ENCODE measurements around the gene ANKFY1. TPM values are rescaled to one million over a fixed set of nuclear protein-coding genes. Genes with fewer than 3 reads are reported as not detected.
A peak's percentile ranks its signal among the peaks of the same experiment; 100 is the strongest.

The ANKFY1 gene
- total RNA-seq, 2 donors from 2014 or later: 17.9 to 40.5 TPM

DNA sequence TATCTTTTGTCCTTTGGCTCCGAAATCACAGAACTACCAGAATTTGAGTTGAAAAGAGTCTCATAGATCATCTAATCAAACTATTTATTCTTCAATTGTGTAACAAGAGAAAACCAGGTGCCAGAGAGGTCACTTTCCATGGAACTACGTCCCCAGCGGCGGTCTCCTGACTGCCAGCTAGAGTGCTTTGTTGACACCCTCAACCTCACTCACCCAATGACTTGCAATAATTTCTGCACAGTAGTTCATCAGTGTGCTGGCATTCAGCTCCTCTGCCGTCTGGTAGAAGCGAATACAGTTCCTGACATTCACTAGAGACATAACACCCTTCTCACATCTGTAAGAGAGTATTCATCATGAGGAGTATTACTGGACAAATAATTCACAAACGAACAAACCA is 54.2 kb downstream of the ANKFY1 start:
- TF ChIP-seq POLR2A (IDR thresholded peaks at IDR 0.05): no peak
- TF ChIP-seq, protein P1, sequence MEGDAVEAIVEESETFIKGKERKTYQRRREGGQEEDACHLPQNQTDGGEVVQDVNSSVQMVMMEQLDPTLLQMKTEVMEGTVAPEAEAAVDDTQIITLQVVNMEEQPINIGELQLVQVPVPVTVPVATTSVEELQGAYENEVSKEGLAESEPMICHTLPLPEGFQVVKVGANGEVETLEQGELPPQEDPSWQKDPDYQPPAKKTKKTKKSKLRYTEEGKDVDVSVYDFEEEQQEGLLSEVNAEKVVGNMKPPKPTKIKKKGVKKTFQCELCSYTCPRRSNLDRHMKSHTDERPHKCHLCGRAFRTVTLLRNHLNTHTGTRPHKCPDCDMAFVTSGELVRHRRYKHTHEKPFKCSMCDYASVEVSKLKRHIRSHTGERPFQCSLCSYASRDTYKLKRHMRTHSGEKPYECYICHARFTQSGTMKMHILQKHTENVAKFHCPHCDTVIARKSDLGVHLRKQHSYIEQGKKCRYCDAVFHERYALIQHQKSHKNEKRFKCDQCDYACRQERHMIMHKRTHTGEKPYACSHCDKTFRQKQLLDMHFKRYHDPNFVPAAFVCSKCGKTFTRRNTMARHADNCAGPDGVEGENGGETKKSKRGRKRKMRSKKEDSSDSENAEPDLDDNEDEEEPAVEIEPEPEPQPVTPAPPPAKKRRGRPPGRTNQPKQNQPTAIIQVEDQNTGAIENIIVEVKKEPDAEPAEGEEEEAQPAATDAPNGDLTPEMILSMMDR (IDR thresholded peaks at IDR 0.05): no peak
- intact Hi-C loops (cut with DNase I): loop anchor here (10.0 kb wide), 1 partner anchor 95 kb away; no protein-coding TSS in a partner anchor
- H3K4me1 ChIP-seq: no peaks in the 10 kb centered on the region
- no peak overlapping the region for H3K4me3 ChIP-seq
- H3K9me3 ChIP-seq: no peaks in the 10 kb centered on the region
- H3K27me3 ChIP-seq: no peaks in the 10 kb centered on the region
- DNase-seq (no peak), ATAC-seq (no peak)
- no peak overlapping the region for H3K27ac ChIP-seq
- WGBS, 2 donors: 88 to 91% methylated on average over 7 of the region's 7 CpGs
- peaks cover 0 to 7% of the 10 kb centered on the region in 2 donors for H3K36me3 ChIP-seq (replicated peaks in 1 of 2; ENCODE audit: insufficient read depth in 1 of 2, low read depth in 2 of 2)

GRCh38 chr17:4208238-4208637 is 55.5 kb downstream of the ANKFY1 start:
- intact Hi-C loops (cut with DNase I): no loop called here
- no peak overlapping the region for H3K4me3 ChIP-seq
- no peak for ATAC-seq
- no peak for DNase-seq
- TF ChIP-seq, protein P1 (IDR thresholded peaks at IDR 0.05): no peak
- no peak for TF ChIP-seq POLR2A (IDR thresholded peaks at IDR 0.05)
- no peaks in the 10 kb centered on the region for H3K9me3 ChIP-seq
- no peaks in the 10 kb centered on the region for H3K27me3 ChIP-seq
- H3K27ac ChIP-seq: no peak overlapping the region
- no peaks in the 10 kb centered on the region for H3K4me1 ChIP-seq
- peaks cover 0 to 7% of the 10 kb centered on the region in 2 donors for H3K36me3 ChIP-seq (replicated peaks in 1 of 2; ENCODE audit: insufficient read depth in 1 of 2, low read depth in 2 of 2)
- WGBS, 2 donors: 63 to 70% methylated on average over 4 of the region's 4 CpGs

- intact Hi-C loops (cut with DNase I): no loop called here
- TF ChIP-seq, protein P1 (IDR thresholded peaks at IDR 0.05): no peak
- TF ChIP-seq POLR2A (IDR thresholded peaks at IDR 0.05): no peak
- Histone ChIP-seq H3K9me3 (no peaks in the 10 kb centered on the region), H3K4me3 (no peak overlapping the region), H3K27ac (no peak overlapping the region), H3K36me3 (replicated peaks in 1 of 2; ENCODE audit: insufficient read depth in 1 of 2, low read depth in 2 of 2) (peaks cover 0 to 7% of the 10 kb centered on the region in 2 donors), H3K4me1 (no peaks in the 10 kb centered on the region), H3K27me3 (no peaks in the 10 kb centered on the region)
- ATAC-seq (no peak), DNase-seq (no peak)
- WGBS, 2 donors: 73 to 91% methylated on average over 10 of the region's 10 CpGs
Observed at GRCh38 chr17:4206962-4207361, 56.8 kb downstream of the ANKFY1 start.

GRCh38 chr17:4205917-4206316 is 57.9 kb downstream of the ANKFY1 start:
- no peak overlapping the region for H3K4me3 ChIP-seq
- intact Hi-C loops (cut with DNase I): no loop called here
- no peaks in the 10 kb centered on the region for H3K9me3 ChIP-seq
- no peak for DNase-seq
- 67 to 68% methylated on average over 4 of the region's 4 CpGs for WGBS, 2 donors
- no peak overlapping the region for H3K27ac ChIP-seq
- ATAC-seq: no peak
- TF ChIP-seq, protein P1 (IDR thresholded peaks at IDR 0.05): no peak
- no peak for TF ChIP-seq POLR2A (IDR thresholded peaks at IDR 0.05)
- H3K36me3 ChIP-seq (replicated peaks in 1 of 2; ENCODE audit: insufficient read depth in 1 of 2, low read depth in 2 of 2): peaks cover 0 to 7% of the 10 kb centered on the region in 2 donors
- H3K4me1 ChIP-seq: no peaks in the 10 kb centered on the region
- H3K27me3 ChIP-seq: no peaks in the 10 kb centered on the region

- Histone ChIP-seq H3K4me3 (no peak overlapping the region), H3K4me1 (no peaks in the 10 kb centered on the region), H3K9me3 (no peaks in the 10 kb centered on the region), H3K27ac (no peak overlapping the region), H3K27me3 (no peaks in the 10 kb centered on the region), H3K36me3 (replicated peaks in 1 of 2; ENCODE audit: insufficient read depth in 1 of 2, low read depth in 2 of 2) (peaks cover 0 to 7% of the 10 kb centered on the region in 2 donors)
- WGBS, 2 donors: 43 to 52% methylated on average over 6 of the region's 6 CpGs
- ATAC-seq (peak; percentile 21), DNase-seq (peak in 2 of 4 donors; percentile 18 to 29)
- TF ChIP-seq, protein P1 (IDR thresholded peaks at IDR 0.05): no peak
- TF ChIP-seq POLR2A (IDR thresholded peaks at IDR 0.05): no peak
- intact Hi-C loops (cut with DNase I): no loop called here
Observed at GRCh38 chr17:4204710-4205173, 59.0 kb downstream of the ANKFY1 start.

Measured in body of pancreas (tissue), 4 donors.